Stimulated activated CD8-positive, alpha-beta memory T cell treated with anti-CD3 and anti-CD28 coated beads, Interleukin-4, amount 100 ng/mL, for 48 hours (primary cell): ENCODE data around the gene SERP2.
"Not testable (repeated sequence)": the region's sequence is repeated elsewhere in the genome, so short reads cannot be mapped to it uniquely, and the experiment has no call there.

Source experiments
- DNase-seq: peaks from one replicate; pipeline ENCODE4 v3.0.0-alpha.2; 2020

Gene SERP2

GRCh38 chr13:44373601-44374347 is at the start of gene SERP2:
Gene SERP2 (plus strand): TSS chr13:44373824. CDS start chr13:44374026, 202 bp downstream.
- peak; percentile 33 for DNase-seq

- no peak for DNase-seq
Measured at GRCh38 chr13:44326961-44327360, 46.7 kb upstream of the SERP2 start.

- not testable (repeated sequence) for DNase-seq
Measured at GRCh38 chr13:44329041-44329440, 44.6 kb upstream of the SERP2 start.

- DNase-seq: no peak
Measured at GRCh38 chr13:44329909-44330545, 43.6 kb upstream of the SERP2 start.

GRCh38 chr13:44331446-44331845 is 42.2 kb upstream of the SERP2 start:
- no peak for DNase-seq

GRCh38 chr13:44331912-44332851 is 41.4 kb upstream of the SERP2 start:
- no peak for DNase-seq

GRCh38 chr13:44333950-44334655 is 39.5 kb upstream of the SERP2 start:
- no peak for DNase-seq

- no peak for DNase-seq
Measured at GRCh38 chr13:44334751-44335150, 38.9 kb upstream of the SERP2 start.

GRCh38 chr13:44336934-44337333 is 36.7 kb upstream of the SERP2 start:
- no peak for DNase-seq

GRCh38 chr13:44337581-44337980 is 36.0 kb upstream of the SERP2 start:
- no peak for DNase-seq

- no peak for DNase-seq
Measured at GRCh38 chr13:44340508-44340907, 33.1 kb upstream of the SERP2 start.

GRCh38 chr13:44342741-44343140 is 30.9 kb upstream of the SERP2 start:
- no peak for DNase-seq

- DNase-seq: no peak
Measured at GRCh38 chr13:44346534-44346933, 27.1 kb upstream of the SERP2 start.

- no peak for DNase-seq
Measured at GRCh38 chr13:44347301-44347700, 26.3 kb upstream of the SERP2 start.

GRCh38 chr13:44347949-44348348 is 25.7 kb upstream of the SERP2 start:
- no peak for DNase-seq

- no peak for DNase-seq
Measured at GRCh38 chr13:44350775-44351504, 22.7 kb upstream of the SERP2 start.

GRCh38 chr13:44351505-44351854 is 22.1 kb upstream of the SERP2 start:
- no peak for DNase-seq

GRCh38 chr13:44352202-44352601 is 21.4 kb upstream of the SERP2 start:
- no peak for DNase-seq

GRCh38 chr13:44352671-44353070 is 21.0 kb upstream of the SERP2 start:
- no peak for DNase-seq

GRCh38 chr13:44354331-44354730 is 19.3 kb upstream of the SERP2 start:
- no peak for DNase-seq

- DNase-seq: no peak
Measured at GRCh38 chr13:44354884-44355283, 18.7 kb upstream of the SERP2 start.

GRCh38 chr13:44355621-44356020 is 18.0 kb upstream of the SERP2 start:
- DNase-seq: no peak
